Stimulated activated CD8-positive, alpha-beta memory T cell treated with anti-CD3 and anti-CD28 coated beads, Interleukin-12 subunit alpha, Interleukin-12 subunit beta, amount 100 ng/mL, for 4 hours (primary cell): ENCODE data around the gene CDH11.

ENCODE experiments used
- DNase-seq: peaks from one replicate; pipeline ENCODE4 v3.0.0-alpha.2; 2020; ENCODE audit warnings: low read depth

Gene CDH11

GRCh38 chr16:65070831-65071432, 50.9 kb downstream of the CDH11 start:
- no peak for DNase-seq

DNA sequence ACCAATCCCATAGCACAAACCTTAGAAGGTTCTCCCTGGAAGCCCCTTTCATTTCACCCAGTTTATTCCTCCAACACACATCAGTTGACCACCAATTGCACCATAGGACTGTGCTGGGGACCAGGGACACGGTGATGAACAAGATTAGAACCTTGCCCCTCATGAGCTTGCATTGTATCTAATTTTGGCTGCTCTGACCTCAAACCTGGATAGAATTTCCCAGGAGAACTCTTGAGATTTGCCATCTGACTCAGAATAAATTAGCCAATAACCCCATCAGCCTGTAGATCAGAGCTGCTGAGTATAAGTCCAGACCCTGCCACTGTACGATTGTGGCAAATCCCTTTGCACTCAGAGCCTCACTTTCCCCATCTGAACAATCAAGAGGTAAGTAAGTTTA, 52.1 kb downstream of the CDH11 start:
- DNase-seq, result no peak

DNA sequence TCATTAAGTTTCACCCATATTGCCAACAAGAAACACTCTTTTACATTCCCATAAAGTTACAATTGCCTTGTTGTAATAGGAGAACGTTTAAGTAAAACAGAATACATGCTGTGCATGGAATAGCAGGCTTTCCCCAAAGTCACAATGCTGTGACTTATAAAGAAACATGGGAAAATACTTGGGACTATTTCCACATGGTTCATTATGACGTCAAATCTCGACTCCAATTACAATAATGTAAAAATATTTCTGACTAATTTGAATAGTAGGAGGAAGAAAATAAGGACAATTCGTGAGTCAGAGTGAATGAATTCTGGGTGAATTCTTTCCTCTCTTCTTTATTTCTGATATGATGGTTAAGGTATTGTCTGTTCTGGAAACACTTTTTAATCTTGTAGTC, 52.8 kb downstream of the CDH11 start:
- no peak for DNase-seq

GRCh38 chr16:65068151-65068740, 53.6 kb downstream of the CDH11 start:
- no peak for DNase-seq

- no peak for DNase-seq
Measured at GRCh38 chr16:65066651-65067050, 55.2 kb downstream of the CDH11 start.

- DNase-seq, result no peak
Measured at GRCh38 chr16:65065031-65065430, 56.8 kb downstream of the CDH11 start.

DNA sequence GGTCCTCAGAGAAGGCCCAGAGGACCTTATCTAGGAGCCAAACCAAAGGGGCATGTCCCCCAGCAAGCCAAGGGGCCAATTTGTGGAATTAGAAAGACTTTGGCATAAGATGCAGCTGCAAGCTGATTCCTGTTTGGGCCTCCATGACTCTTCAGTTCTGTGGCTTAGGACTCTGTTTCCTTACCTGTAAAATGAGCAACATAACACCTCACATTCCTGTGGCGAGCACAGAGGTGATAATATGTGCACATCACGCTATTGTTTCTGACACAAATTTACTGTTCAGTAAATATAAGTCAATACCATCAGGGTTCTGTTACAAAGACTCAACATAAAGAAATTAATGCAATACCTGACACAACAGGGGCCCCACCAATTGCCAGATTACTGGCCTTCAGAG, 57.7 kb downstream of the CDH11 start:
- DNase-seq, result no peak

- no peak for DNase-seq
Measured at GRCh38 chr16:65062736-65063583, 58.9 kb downstream of the CDH11 start.

DNA sequence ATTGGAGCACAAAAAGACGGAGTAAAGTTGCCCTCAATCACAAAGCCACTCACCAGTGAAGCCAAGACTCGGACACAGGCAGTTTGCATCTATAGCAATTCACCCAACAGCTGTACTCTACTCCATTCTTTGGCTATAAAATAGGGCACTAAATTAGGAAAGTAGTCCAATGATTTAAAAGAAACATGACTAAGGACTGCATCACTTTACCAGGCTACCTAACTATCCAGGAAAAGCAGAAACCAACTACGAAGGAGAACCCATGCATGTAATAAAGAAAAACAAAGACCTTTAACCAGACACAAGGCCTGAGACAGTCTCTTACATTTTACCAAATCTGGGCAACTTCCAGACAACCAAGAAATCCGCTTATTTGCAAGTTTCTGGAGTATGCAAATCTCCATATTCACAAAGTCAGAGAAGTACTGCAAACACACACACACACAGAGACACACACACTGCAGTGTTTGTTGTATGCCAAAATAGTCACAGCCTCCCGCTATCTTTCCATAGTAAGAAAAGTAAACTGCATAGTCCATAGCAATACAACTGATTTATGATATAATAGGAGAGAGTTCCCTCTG, 59.8 kb downstream of the CDH11 start:
- DNase-seq, result no peak

GRCh38 chr16:65061263-65061662, 60.6 kb downstream of the CDH11 start:
- DNase-seq, result no peak

DNA sequence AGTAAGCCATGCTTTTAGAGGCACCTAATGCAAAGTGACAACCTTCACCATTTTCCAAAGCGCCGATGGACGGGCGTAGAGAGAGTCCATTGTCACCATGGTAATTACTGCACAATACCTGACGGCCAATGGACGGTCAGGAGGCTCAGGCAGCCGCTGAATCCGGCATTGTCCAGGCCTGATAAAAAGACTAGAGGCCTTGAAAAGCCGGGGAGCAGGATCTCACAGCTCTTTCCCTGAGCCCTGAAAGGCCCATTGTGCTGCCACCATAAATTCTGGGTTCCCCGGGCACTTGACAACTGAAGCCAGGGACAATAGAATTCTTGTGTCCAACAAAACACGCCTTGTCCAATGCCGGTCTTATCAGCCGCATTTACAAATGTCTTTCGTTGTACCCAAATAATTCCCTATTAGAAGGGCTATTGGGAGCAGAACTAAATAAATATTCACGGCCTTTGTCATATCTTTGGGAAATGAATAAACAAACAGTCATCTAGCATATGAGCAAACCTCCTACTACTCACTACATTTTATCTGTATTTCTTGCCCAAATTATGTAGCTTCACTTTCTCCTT, 62.4 kb downstream of the CDH11 start:
- no peak for DNase-seq

DNA sequence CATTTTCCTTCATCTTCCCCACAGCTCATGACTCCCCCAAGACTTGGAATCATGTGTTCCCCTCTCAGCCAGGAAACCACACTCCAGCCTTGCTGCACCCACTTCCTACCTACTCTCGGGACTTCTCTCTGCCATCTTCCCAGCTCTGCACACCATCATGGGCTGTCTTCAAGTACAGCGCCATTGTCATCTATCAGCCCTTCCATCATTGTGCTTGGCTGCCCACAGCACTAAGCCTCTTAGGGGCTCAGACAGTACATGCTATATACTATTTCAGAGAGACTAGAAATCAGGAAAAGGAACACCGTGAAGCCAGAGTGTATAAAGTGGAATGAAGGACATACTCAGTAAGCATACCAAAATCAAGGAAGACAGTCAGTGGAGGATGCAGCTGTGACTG, 64.7 kb downstream of the CDH11 start:
- DNase-seq, result no peak

GRCh38 chr16:65054457-65054856, 67.4 kb downstream of the CDH11 start:
- DNase-seq, result no peak

DNA sequence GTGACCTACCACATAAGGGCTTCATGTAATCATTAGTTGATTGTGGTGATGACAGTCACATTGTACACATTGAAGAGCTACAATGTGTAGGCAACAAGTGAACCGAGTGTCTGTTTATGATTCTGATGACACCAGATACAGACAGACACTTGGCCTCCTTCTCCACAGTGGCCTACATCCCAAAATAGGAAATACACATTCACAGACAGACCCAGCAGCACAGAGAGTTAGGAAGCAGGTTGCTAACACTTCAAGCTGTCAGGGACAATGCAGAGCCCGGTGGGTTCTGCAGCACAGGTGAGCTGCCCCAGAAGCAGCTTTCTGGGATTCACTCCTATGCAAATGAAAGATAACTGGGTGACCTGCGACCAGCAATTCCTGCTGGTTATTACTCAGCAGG, 72.2 kb downstream of the CDH11 start:
- no peak for DNase-seq

GRCh38 chr16:65045961-65046360, 75.9 kb downstream of the CDH11 start:
- no peak for DNase-seq

DNA sequence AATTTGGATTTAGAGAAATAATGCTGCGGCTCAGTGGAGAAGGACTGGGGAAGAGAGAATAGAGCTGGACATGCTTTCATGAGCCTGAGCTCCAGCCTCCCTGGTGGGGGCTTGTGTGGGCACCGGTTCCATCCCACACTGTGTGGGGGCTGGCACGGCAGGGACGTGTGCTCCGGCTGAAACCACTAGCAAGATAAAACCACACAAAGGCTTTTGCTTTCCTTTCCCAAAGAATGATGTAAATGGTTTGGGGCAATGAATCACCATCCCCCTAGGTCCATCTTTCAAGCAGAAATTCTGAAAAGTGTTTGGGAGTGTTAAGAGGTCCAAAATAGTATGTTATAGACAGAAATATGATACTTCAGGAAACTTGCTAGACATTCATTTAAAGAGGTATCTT, 77.0 kb downstream of the CDH11 start:
- DNase-seq, result no peak

DNA sequence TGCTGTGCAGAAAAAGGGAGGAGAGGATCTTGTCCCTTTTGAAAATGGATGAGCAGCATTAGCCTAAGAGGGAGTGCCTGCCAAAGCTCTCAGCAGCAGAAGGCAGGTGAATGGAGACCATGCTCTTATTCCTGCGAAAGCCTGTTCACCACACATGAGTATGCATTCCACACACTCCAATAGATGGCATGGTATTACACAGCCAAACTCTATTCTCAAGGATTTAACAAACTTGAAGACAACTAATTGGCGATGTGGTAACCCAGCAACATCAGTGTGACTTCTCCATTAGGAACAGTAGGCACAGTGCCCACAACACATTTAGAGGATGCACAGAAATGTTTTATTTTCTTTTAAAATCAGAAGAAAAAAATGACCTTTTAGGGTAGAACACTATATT, 77.8 kb downstream of the CDH11 start:
- DNase-seq, result no peak

DNA sequence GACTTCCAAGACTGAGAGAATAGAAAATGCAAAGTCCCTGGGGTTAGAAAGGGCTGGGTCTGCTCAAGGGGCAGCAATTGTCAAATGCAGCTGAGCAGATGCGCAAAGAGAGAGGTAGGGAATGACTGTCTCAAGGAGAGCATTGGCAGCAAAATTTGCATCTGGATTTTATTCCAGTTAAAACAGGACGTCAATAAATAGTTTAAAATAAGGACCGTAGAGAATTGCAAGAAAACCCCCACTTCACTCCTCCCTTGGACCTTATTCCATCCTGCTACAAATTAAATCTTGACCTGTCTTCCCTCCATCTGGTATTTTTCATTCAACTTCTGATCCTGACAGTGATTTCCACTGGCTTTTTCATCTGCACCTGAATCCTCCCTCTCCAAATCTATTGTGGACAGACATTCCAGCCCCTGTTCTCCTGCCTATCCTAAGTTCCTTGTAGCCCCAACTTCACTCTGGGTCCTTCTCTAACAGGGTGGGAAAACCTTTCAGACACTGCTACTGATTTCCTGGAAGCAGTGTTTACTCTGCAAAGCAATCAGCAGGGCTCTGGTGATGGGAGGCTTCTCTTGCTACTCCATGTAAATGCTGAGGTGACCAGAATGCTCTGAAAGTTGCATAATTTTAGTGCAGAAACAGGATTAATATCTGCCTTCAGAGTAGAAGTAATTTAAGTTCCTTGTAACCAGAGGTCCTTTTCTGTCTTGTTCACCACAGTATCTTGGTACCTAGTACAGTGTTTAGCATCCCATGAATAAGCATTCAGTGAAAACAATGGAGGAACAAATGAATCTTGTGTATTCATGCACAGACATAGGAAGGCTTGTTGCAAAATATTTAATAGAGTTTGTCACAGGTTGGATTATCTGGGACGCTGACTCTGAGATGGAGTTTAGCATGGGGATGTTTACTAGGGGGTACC, 79.2 kb downstream of the CDH11 start:
- no peak for DNase-seq

DNA sequence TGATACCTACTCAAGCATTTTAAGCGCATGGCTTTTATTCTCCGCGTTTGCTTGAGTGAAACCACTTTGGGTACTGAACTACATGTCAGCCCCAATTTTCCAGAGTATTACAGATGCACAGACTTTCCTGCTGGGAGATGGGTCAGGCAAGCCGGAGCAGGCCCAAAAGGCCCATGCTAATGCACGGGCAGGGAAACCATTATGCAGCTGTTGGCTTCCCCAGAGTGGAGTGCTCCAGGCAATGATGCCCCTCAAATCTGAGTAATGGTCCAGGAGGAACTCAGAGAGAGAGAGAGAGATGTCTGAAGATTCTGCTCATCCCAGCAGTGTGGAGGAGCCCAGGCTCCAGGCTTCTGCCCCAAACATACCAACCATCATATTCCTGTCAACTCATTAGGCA, 80.2 kb downstream of the CDH11 start:
- no peak for DNase-seq

DNA sequence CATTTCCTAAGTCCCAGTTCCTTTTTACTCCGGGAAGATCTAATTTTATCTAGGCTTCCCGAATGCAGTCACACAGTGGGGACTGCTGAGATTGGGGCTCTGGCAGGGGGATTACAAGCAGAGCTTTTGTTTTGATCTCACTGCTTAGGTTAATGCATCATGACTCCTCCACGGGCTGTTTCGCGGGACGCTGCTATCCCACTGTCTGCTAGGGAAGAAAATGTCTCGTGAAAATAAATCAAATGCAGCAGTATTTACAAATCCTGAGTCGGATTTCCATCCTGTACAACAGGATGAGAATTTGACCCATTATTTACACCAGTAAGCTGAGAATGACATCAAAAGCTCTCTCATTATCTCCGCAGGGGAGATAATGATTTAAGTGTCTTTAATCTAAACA, 83.8 kb downstream of the CDH11 start:
- no peak for DNase-seq

DNA sequence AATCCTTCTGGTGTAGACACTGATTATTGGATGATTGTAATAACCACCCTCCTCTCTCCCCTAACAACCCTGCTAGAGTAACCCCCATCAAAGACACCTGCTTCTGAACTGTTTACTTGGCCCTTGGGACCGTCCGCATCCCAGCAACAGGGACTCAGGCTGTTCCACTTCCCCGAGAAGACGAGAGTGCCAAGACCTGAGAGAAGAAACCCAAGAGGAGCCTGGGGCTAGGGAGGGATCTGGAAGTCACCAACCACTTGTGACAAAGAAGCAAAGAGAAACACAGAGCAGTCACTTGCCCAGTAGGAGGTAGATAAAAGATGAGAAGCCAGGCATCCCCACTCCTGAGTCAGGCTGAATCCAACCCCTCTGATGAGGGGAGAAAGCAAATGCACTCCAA, 84.3 kb downstream of the CDH11 start:
- no peak for DNase-seq

- DNase-seq, result no peak
Measured at GRCh38 chr16:65034915-65035314, 86.9 kb downstream of the CDH11 start.
